AG10803 (cell line): ENCODE data around the gene RNU5D-1.

Experiments
- DNase-seq: peaks from one replicate; pipeline ENCODE4 v3.0.0; 2010; ENCODE audit warnings: low read depth
- H3K4me3 ChIP-seq: 2 replicates; pipeline ENCODE4 v1.5.1; 2011; ENCODE audit warnings: mild to moderate bottlenecking, low read length, control low read depth
- CTCF ChIP-seq: conservative IDR thresholded peaks from 2 replicates; pipeline ENCODE4 v1.5.1; 2011; ENCODE audit warnings: mild to moderate bottlenecking, low read length, control low read depth, inconsistent platforms

The RNU5D-1 gene

GRCh38 chr1:44730741-44731512 lies at the start of gene RNU5D-1:
Gene RNU5D-1 (minus strand): TSS chr1:44731170.
- peak within 1 kb of the TSS; percentile 35 for H3K4me3 ChIP-seq
- DNase-seq = peak; percentile 95
- peak; percentile 78 for TF ChIP-seq CTCF

- H3K4me3 ChIP-seq = no peak overlapping the region
- no peak for TF ChIP-seq CTCF
- no peak for DNase-seq
These were observed 49.7 kb upstream of the RNU5D-1 start for GRCh38 chr1:44780583-44781121.

- TF ChIP-seq CTCF = no peak
- H3K4me3 ChIP-seq = no peak overlapping the region
- no peak for DNase-seq
These were observed 48.0 kb upstream of the RNU5D-1 start for GRCh38 chr1:44778705-44779576.

- DNase-seq = no peak
- no peak for TF ChIP-seq CTCF
- H3K4me3 ChIP-seq = peak overlapping the region; percentile 20; the same call in 1 of the 2 replicates
These were observed 47.1 kb upstream of the RNU5D-1 start for GRCh38 chr1:44777969-44778635.

GRCh38 chr1:44777547-44777946 lies 46.6 kb upstream of the RNU5D-1 start:
- DNase-seq = no peak
- no peak for TF ChIP-seq CTCF
- H3K4me3 ChIP-seq = peak overlapping the region; percentile 91; the same call in 1 of the 2 replicates

- no peak for DNase-seq
- TF ChIP-seq CTCF = no peak
- H3K4me3 ChIP-seq = peak overlapping the region; percentile 91
These were observed 45.7 kb upstream of the RNU5D-1 start for GRCh38 chr1:44776730-44777068.
